Mesendoderm (in vitro differentiated cells): ENCODE results near the gene TMEM151B.
A peak's percentile ranks its signal among the peaks of the same experiment; 100 is the strongest.

ENCODE experiments used
- DNase-seq: peaks from one replicate; pipeline ENCODE4 v3.0.0; 2013
- H2AK5ac ChIP-seq: 2 replicates; pipeline ENCODE4 v1.6.1; 2013; ENCODE audit warnings: low read length, inconsistent platforms
- H2BK120ac ChIP-seq: 2 replicates; pipeline ENCODE4 v1.6.1; 2013; ENCODE audit warnings: low read depth, mild to moderate bottlenecking, low read length, moderate library complexity, mixed read lengths
- H2BK15ac ChIP-seq: replicated peaks from 2 replicates; pipeline ENCODE4 v1.6.1; 2013; ENCODE audit warnings: low read depth, mild to moderate bottlenecking, moderate library complexity
- H2BK5ac ChIP-seq: 2 replicates; pipeline ENCODE4 v1.6.1; 2013; ENCODE audit warnings: low read length, inconsistent platforms
- H3K18ac ChIP-seq: 2 replicates; pipeline ENCODE4 v1.6.1; 2013; ENCODE audit warnings: mild to moderate bottlenecking, low read length, mixed read lengths
- H3K23ac ChIP-seq: one replicate; pipeline ENCODE4 v1.6.1; 2013; ENCODE audit warnings: low read length
- H3K27ac ChIP-seq: 2 replicates; pipeline ENCODE4 v1.5.1; 2013; ENCODE audit warnings: low read depth, mild to moderate bottlenecking, inconsistent platforms, low read length, moderate library complexity
- H3K27me3 ChIP-seq: 2 replicates; pipeline ENCODE4 v1.6.1; 2013; ENCODE audit warnings: low read length, control low read depth, mild to moderate bottlenecking, inconsistent platforms; ENCODE audit not compliant: insufficient read depth, poor library complexity
- H3K36me3 ChIP-seq: 2 replicates; pipeline ENCODE4 v1.6.1; 2013; ENCODE audit warnings: low read length, inconsistent platforms; ENCODE audit not compliant: control insufficient read depth, insufficient read depth
- H3K4ac ChIP-seq: one replicate; pipeline ENCODE4 v1.6.1; 2013; ENCODE audit warnings: low read depth, mild to moderate bottlenecking, low read length, moderate library complexity
- H3K4me1 ChIP-seq: 2 replicates; pipeline ENCODE4 v1.6.1; 2013; ENCODE audit warnings: low read depth, low read length, inconsistent platforms; ENCODE audit not compliant: control insufficient read depth
- H3K4me2 ChIP-seq: 2 replicates; pipeline ENCODE4 v1.6.1; 2013; ENCODE audit warnings: low read length
- H3K4me3 ChIP-seq: 2 replicates; pipeline ENCODE4 v1.5.1; 2013; ENCODE audit warnings: mild to moderate bottlenecking, low read length
- H3K56ac ChIP-seq: one replicate; pipeline ENCODE4 v1.6.1; 2013; ENCODE audit warnings: low read length
- H3K79me1 ChIP-seq: 2 replicates; pipeline ENCODE4 v1.6.1; 2013; ENCODE audit warnings: low read length, inconsistent platforms
- H3K79me2 ChIP-seq: 2 replicates; pipeline ENCODE4 v1.6.1; 2013; ENCODE audit warnings: mild to moderate bottlenecking, low read length; ENCODE audit not compliant: control insufficient read depth, insufficient read depth
- H3K9ac ChIP-seq: 2 replicates; pipeline ENCODE4 v1.6.1; 2013; ENCODE audit warnings: low read length, inconsistent platforms
- H4K5ac ChIP-seq: one replicate; pipeline ENCODE4 v1.6.1; 2013; ENCODE audit warnings: low read length
- H4K8ac ChIP-seq: one replicate; pipeline ENCODE4 v1.6.1; 2013; ENCODE audit warnings: low read depth, mild to moderate bottlenecking, control low read depth, low read length, moderate library complexity
- WGBS: extraction: QIAGEN DNeasy Blood & Tissue Kit; methylation state at CpG from one replicate; pipeline ENCODE4 v1.1.7; 2013; ENCODE audit warnings: low lambda C conversion rate, missing lambda C conversion rate; ENCODE audit not compliant: insufficient coverage; ENCODE audit errors: extremely low coverage; 5-methylcytosine and 5-hydroxymethylcytosine counted together

Gene TMEM151B

GRCh38 chr6:44235269-44235668, 35.0 kb upstream of the TMEM151B start:
- H2BK5ac ChIP-seq: no peak overlapping the region
- no peak overlapping the region for H3K4ac ChIP-seq
- H3K56ac ChIP-seq: peak overlapping the region; percentile 25
- H3K18ac ChIP-seq: no peak overlapping the region
- H3K27ac ChIP-seq: no peak overlapping the region
- H4K5ac ChIP-seq: no peak overlapping the region
- no peaks in the 10 kb centered on the region for H3K36me3 ChIP-seq
- no peaks in the 10 kb centered on the region for H3K79me2 ChIP-seq
- no peaks in the 10 kb centered on the region for H3K79me1 ChIP-seq
- WGBS: no CpG with 5 or more reads among the region's 6 CpGs
- no peak overlapping the region for H3K23ac ChIP-seq
- H4K8ac ChIP-seq: no peak overlapping the region
- H2BK15ac ChIP-seq: no peak overlapping the region
- peak overlapping the region; percentile 7 for H3K9ac ChIP-seq
- H3K4me3 ChIP-seq: no peak overlapping the region
- no peak overlapping the region for H2AK5ac ChIP-seq
- peaks cover 5% of the 10 kb centered on the region for H3K4me1 ChIP-seq
- no peak overlapping the region for H3K4me2 ChIP-seq
- H3K27me3 ChIP-seq: no peaks in the 10 kb centered on the region
- DNase-seq: no peak
- H2BK120ac ChIP-seq: no peak overlapping the region

- DNase-seq: no peak
- Histone ChIP-seq H3K23ac (no peak overlapping the region), H3K4ac (no peak overlapping the region), H3K56ac (no peak overlapping the region), H3K18ac (no peak overlapping the region), H3K4me2 (no peak overlapping the region), H3K79me2 (no peaks in the 10 kb centered on the region), H2BK15ac (no peak overlapping the region), H2BK5ac (no peak overlapping the region), H3K27ac (no peak overlapping the region), H3K79me1 (no peaks in the 10 kb centered on the region), H3K36me3 (no peaks in the 10 kb centered on the region), H3K4me1 (peaks cover 5% of the 10 kb centered on the region), H4K8ac (no peak overlapping the region), H2AK5ac (no peak overlapping the region), H3K27me3 (no peaks in the 10 kb centered on the region), H3K4me3 (no peak overlapping the region), H4K5ac (no peak overlapping the region), H2BK120ac (no peak overlapping the region), H3K9ac (no peak overlapping the region)
- no CpG with 5 or more reads among the region's 6 CpGs for WGBS
Measured at GRCh38 chr6:44235891-44236516, 34.2 kb upstream of the TMEM151B start.

- no peaks in the 10 kb centered on the region for H3K79me1 ChIP-seq
- no peak overlapping the region for H3K4ac ChIP-seq
- H2BK15ac ChIP-seq: no peak overlapping the region
- H3K4me2 ChIP-seq: peak overlapping the region; percentile 95
- no peaks in the 10 kb centered on the region for H3K79me2 ChIP-seq
- H3K9ac ChIP-seq: peak overlapping the region; percentile 80
- H4K8ac ChIP-seq: no peak overlapping the region
- H3K23ac ChIP-seq: no peak overlapping the region
- no peak overlapping the region for H2AK5ac ChIP-seq
- H2BK5ac ChIP-seq: no peak overlapping the region
- peaks cover 5% of the 10 kb centered on the region for H3K4me1 ChIP-seq
- H3K36me3 ChIP-seq: no peaks in the 10 kb centered on the region
- H2BK120ac ChIP-seq: no peak overlapping the region
- H3K18ac ChIP-seq: no peak overlapping the region
- H3K56ac ChIP-seq: peak overlapping the region; percentile 88
- no peak overlapping the region for H3K27ac ChIP-seq
- peak; percentile 94 for DNase-seq
- WGBS: no CpG with 5 or more reads among the region's 22 CpGs
- H3K27me3 ChIP-seq: no peaks in the 10 kb centered on the region
- peak overlapping the region; percentile 52 for H3K4me3 ChIP-seq
- H4K5ac ChIP-seq: no peak overlapping the region
Measured at GRCh38 chr6:44237021-44237812, 33.0 kb upstream of the TMEM151B start.

DNA sequence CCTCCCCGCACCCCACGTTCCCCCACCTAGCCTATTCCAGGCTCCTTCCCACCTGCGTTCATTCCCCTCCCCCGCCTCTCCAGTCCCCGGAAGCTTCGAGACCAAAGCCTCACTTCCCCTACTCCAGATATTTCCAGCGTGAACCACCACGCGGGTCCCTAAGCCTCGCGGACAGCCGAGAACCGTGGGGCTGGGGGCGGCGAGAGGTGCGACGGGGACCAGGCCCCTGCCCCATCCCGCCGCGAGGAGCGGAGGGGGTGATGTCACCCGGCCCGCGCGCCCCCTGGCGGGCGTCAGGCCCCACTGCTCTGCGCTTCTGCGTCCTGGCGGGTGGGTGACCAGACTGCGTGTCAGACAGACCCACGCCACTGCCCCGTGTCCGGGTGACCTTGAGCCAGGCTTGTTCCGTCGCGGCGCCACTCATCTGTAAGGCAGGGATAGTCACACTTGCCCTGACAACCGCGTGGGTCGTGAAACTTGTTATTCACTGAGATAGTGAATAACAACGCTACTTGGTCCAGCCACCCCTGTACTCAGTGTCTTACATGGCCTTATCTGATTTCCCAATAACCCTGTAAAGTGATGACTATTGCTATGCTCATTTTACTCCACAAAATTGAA, 32.3 kb upstream of the TMEM151B start:
- Histone ChIP-seq H2AK5ac (no peak overlapping the region), H3K23ac (no peak overlapping the region), H3K9ac (peak overlapping the region; percentile 80), H3K36me3 (no peaks in the 10 kb centered on the region), H4K8ac (no peak overlapping the region), H3K56ac (peak overlapping the region; percentile 88), H3K4ac (no peak overlapping the region), H2BK120ac (no peak overlapping the region), H2BK5ac (peak overlapping the region; percentile 73), H3K18ac (no peak overlapping the region), H3K4me3 (peak overlapping the region; percentile 52), H3K79me1 (no peaks in the 10 kb centered on the region), H2BK15ac (no peak overlapping the region), H4K5ac (no peak overlapping the region), H3K27me3 (no peaks in the 10 kb centered on the region), H3K79me2 (no peaks in the 10 kb centered on the region), H3K4me1 (peaks cover 5% of the 10 kb centered on the region), H3K4me2 (peak overlapping the region; percentile 95), H3K27ac (no peak overlapping the region)
- WGBS: no CpG with 5 or more reads among the region's 42 CpGs
- no peak for DNase-seq

- Histone ChIP-seq H3K9ac (no peak overlapping the region), H3K4me3 (no peak overlapping the region), H2BK5ac (no peak overlapping the region), H3K79me2 (no peaks in the 10 kb centered on the region), H3K79me1 (no peaks in the 10 kb centered on the region), H2BK120ac (no peak overlapping the region), H4K5ac (no peak overlapping the region), H2BK15ac (no peak overlapping the region), H3K4me1 (peaks cover 5% of the 10 kb centered on the region), H3K18ac (no peak overlapping the region), H4K8ac (no peak overlapping the region), H3K23ac (no peak overlapping the region), H3K4me2 (no peak overlapping the region), H3K27me3 (no peaks in the 10 kb centered on the region), H3K56ac (no peak overlapping the region), H2AK5ac (no peak overlapping the region), H3K27ac (no peak overlapping the region), H3K36me3 (no peaks in the 10 kb centered on the region), H3K4ac (no peak overlapping the region)
- WGBS: no CpG with 5 or more reads among the region's 7 CpGs
- no peak for DNase-seq
Measured at GRCh38 chr6:44238687-44239350, 31.4 kb upstream of the TMEM151B start.
